NOMO-1 treated with DMSO at 0.1 percent for 48 hours (cell line): ENCODE results near the gene HSPH1.
"Not testable (repeated sequence)": the region's sequence is repeated elsewhere in the genome, so short reads cannot be mapped to it uniquely, and the experiment has no call there.

Source experiments
- DNase-seq: peaks from one replicate; lab custom pipeline; 2025; ENCODE audit not compliant: unreplicated experiment; lab: John Stamatoyannopoulos, UW

HSPH1 gene

GRCh38 chr13:31177813-31178495, 16.2 kb upstream of the HSPH1 start:
- not testable (repeated sequence) for DNase-seq

DNA sequence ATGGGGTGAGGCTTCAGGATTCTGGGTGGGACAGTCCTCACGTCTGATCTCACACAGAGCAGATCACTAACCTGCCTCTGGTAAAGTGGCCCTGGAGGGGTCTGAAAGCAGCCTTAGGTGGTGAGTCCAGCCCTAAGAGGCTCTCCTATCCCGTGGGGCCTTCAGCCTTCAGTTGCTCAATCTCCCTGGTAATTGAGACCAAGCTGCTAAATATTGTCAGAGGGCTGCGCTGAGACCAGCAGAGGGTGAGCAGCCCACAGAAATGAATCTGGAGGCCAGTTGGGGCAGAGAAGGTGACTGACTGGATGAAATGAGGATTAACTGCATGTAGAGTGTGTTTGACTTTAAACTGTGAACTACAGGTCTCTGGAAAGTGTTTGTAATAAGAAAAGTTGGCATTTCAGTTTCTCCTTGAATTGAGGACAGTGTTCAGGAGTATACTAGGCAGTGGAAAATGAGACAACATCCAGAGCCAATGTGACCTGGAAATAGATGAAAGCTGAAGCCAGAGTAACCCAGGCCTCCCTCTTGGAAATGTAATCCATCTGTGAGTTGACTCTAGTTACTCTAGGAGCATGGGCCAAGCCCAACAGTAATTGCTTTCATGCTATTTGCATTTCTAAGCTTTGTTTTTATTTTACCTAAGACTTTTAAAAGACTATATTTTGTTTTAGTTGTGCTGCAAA, 14.3 kb upstream of the HSPH1 start:
- DNase-seq: no peak

GRCh38 chr13:31174018-31174417, 12.3 kb upstream of the HSPH1 start:
- no peak for DNase-seq

DNA sequence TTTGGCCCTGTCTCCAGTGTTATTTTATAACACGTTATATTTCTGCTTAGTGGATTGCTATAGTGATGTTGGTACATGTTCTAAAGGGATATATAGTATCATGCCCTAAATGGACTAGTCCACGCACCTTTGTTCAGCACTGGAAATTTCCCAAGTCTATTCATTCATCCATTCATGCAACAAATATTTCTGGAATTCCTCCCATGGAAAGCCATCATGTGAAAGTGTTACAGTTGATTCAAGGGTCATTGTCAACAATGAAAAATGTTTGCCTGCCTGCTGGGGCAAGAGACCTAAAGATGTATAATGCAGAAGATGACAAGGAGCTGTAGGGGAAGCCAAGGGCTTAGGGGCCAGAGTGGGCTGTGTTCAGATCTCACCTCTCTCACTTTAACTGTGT, 10.8 kb upstream of the HSPH1 start:
- DNase-seq: no peak

GRCh38 chr13:31172001-31172400, 10.3 kb upstream of the HSPH1 start:
- peak; percentile 21 for DNase-seq

GRCh38 chr13:31168736-31169135, 7.0 kb upstream of the HSPH1 start:
- DNase-seq: no peak

- no peak for DNase-seq
Measured at GRCh38 chr13:31168166-31168565, 6.5 kb upstream of the HSPH1 start.

DNA sequence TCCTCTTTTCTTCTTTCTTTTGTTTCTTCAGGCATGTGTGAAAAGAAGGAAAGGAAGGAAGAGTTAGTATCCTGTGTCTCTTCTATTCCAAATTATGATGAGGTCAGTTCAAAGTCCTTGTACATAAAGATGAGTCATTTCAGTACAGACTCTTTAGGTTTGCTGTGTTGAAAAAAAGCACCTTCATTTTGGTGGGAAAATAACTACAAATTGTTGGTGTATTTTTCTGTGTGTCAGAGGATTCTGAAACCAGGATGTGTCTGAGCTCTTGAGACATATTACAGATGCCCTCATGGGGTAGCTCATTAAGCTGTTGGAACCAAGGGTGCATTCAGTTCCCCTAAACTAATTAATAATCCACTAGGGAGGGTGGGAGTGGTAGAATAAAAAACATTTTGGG, 5.8 kb upstream of the HSPH1 start:
- DNase-seq: no peak

DNA sequence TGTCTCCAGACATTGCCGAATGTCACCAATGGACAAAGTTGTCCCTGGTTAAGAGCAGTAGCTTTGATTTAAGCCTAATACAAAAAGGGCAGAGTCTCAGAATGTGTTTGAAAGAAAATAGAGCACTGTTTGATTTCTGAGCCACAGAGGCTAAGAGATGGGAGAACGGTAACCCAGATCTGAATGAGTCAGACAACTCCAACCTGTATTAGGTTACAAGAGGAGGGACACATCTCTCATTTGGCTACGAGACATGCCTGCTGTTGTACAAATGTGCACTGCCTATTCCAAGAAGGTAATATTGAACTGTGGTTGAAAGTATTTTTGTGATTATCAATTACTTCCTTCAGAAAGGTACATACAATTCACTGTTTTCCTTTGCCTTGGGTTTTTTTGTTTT, 4.9 kb upstream of the HSPH1 start:
- DNase-seq: no peak

DNA sequence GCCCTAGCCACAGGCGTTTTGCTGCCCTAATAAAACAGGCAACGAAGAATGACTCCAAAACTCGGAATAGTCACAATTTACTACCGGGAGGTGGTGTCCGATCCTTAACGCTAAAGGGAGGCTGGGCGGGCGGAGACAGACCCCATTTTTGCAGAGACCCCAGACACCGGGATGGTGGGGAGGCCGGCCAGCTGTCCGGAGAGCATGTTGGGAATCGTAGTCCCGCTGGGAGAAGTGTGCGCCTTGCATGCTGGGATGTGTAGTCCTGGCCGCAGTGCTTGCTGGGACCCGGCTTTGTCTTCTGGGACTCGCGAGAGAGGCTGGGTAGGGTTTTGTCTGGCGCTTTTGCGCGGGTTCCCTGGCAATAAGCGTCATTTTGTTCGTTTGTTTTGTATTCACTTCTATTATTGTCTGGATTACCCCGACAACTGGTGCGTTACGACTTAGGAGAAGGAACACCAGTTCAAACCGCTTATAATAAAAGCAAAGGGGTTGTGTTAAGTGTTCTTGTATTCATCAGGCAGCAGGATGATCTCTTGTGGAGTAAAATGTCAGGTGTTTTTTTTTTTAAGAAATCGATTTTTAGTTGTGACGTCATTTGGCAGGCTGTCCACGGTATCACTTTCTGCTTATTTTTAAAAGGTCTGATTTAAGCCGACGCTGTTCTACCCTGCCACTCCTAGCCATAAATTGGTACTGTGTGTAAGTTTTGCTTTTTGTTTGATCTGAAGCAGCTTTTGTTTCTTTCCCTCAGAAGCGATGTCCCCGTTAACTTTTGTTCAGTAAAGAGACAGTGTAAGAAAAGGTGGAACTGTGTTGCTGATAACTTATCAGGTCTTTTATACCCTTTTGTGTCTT, 676 bp upstream of the HSPH1 start:
- DNase-seq: peak; percentile 99

- DNase-seq: peak; percentile 85
Measured at GRCh38 chr13:31160857-31161556, 697 bp downstream of the HSPH1 start.

- no peak for DNase-seq
Measured at GRCh38 chr13:31159306-31159705, 2.4 kb downstream of the HSPH1 start.

GRCh38 chr13:31154939-31155338, 6.8 kb downstream of the HSPH1 start:
- no peak for DNase-seq

DNA sequence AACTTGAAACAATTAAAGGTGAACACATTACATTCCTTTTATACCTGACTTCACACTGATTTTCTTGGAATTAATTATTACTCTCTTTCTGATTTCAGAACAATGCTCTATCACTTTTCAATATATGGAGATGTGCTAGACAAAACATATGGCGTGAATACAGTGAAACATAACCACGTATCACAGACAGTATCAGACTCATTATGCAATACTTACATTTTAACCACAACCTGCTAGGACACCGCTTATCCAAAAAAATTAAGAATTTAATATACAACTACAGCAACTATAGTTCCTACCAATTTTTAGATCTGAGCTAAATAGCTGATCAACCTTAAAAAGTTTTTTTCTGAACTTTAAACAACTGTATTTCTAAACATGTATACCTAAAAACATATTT, 9.9 kb downstream of the HSPH1 start:
- no peak for DNase-seq

- no peak for DNase-seq
Measured at GRCh38 chr13:31150315-31150985, 11.3 kb downstream of the HSPH1 start.

- DNase-seq: no peak
Measured at GRCh38 chr13:31149604-31150003, 12.1 kb downstream of the HSPH1 start.

- DNase-seq: no peak
Measured at GRCh38 chr13:31145417-31145816, 16.3 kb downstream of the HSPH1 start.

GRCh38 chr13:31138515-31138914, 23.2 kb downstream of the HSPH1 start:
- no peak for DNase-seq

- no peak for DNase-seq
Measured at GRCh38 chr13:31136724-31137123, 25.0 kb downstream of the HSPH1 start.

DNA sequence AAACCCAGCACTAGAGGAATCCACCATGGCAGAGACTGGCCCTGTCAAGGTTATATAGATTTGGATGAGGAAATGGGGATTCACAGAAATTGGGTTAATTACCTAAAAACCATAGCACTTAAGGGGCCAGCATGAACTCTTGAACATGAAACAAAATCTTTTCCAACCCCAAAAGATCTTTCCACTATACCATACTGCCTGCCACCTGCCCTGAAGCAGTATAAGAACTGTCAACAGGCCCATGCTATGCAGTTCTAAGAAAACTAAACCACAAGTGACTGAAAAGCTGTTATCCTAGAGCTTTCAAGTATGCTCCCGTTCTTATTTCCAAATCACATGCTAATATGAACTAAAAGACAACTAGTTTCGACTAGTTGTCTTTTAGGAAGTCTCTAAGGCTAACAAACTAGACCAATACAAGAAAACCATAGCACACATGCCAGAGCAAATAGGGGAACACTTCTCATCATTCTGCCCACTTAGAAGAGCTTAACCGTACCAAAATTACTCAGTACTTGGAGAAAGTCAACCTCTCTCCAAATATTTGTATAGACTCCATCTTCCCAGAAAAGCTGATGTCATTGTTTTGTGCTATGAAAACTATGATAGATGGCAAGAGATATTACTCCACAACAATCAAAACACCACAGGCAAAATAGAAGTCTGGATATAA, 27.5 kb downstream of the HSPH1 start:
- DNase-seq: no peak
